Measurements from ENCODE around the gene NKAIN4. TPM values are rescaled to one million over a fixed set of nuclear protein-coding genes. Genes with fewer than 3 reads are reported as not detected.

The NKAIN4 gene
- total RNA-seq, 4 donors from 2014 or later = 40.9 TPM; not detected in 3

GRCh38 chr20:63269724-63270123 lies 15.5 kb upstream of the NKAIN4 start:
- Histone ChIP-seq H3K4me3 (no peak overlapping the region), H3K27ac (no peak overlapping the region), H3K27me3 (peaks cover 0 to 5% of the 10 kb centered on the region in 2 donors), H3K4me1 (peaks cover 7 to 16% of the 10 kb centered on the region in 2 donors), H3K9me3 (no peaks in the 10 kb centered on the region), H3K36me3 (no peaks in the 10 kb centered on the region)
- TF ChIP-seq CTCF (IDR thresholded peaks at IDR 0.05) = no peak
- TF ChIP-seq POLR2A (IDR thresholded peaks at IDR 0.05) = no peak
- intact Hi-C loops (cut with DNase I; ENCODE audit: low total_unique reads) = no loop called here
- no peak for DNase-seq

- intact Hi-C loops (cut with DNase I; ENCODE audit: low total_unique reads) = no loop called here
- peaks cover 0 to 5% of the 10 kb centered on the region in 2 donors for H3K27me3 ChIP-seq
- H3K36me3 ChIP-seq = no peaks in the 10 kb centered on the region
- H3K4me3 ChIP-seq = no peak overlapping the region
- no peaks in the 10 kb centered on the region for H3K9me3 ChIP-seq
- TF ChIP-seq CTCF (IDR thresholded peaks at IDR 0.05) = no peak
- TF ChIP-seq POLR2A (IDR thresholded peaks at IDR 0.05) = no peak
- H3K4me1 ChIP-seq = peaks cover 5 to 7% of the 10 kb centered on the region in 2 donors
- no peak overlapping the region for H3K27ac ChIP-seq
- DNase-seq = no peak
These were observed 14.6 kb upstream of the NKAIN4 start for GRCh38 chr20:63268671-63269439.

- H3K36me3 ChIP-seq = no peaks in the 10 kb centered on the region
- intact Hi-C loops (cut with DNase I; ENCODE audit: low total_unique reads) = no loop called here
- no peak for DNase-seq
These were observed 14.0 kb upstream of the NKAIN4 start for GRCh38 chr20:63268256-63268655.

GRCh38 chr20:63267691-63268090 lies 13.4 kb upstream of the NKAIN4 start:
- H3K4me1 ChIP-seq = no peaks in the 10 kb centered on the region
- intact Hi-C loops (cut with DNase I; ENCODE audit: low total_unique reads) = no loop called here
- H3K27me3 ChIP-seq = peaks cover 0 to 5% of the 10 kb centered on the region in 2 donors
- no peak overlapping the region for H3K27ac ChIP-seq
- no peak overlapping the region for H3K4me3 ChIP-seq
- TF ChIP-seq CTCF (IDR thresholded peaks at IDR 0.05) (no peak), POLR2A (IDR thresholded peaks at IDR 0.05) (no peak)
- H3K9me3 ChIP-seq = no peaks in the 10 kb centered on the region
- no peak for DNase-seq
- H3K36me3 ChIP-seq = no peaks in the 10 kb centered on the region

More at GRCh38 chr20:63268256-63268655, 14.0 kb upstream of the NKAIN4 start:
- H3K4me3 ChIP-seq = no peak overlapping the region
- peaks cover 0 to 5% of the 10 kb centered on the region in 2 donors for H3K27me3 ChIP-seq
- H3K9me3 ChIP-seq = no peaks in the 10 kb centered on the region
- TF ChIP-seq POLR2A (IDR thresholded peaks at IDR 0.05) (no peak), CTCF (IDR thresholded peaks at IDR 0.05) (no peak)
- H3K27ac ChIP-seq = no peak overlapping the region
- peaks cover 0 to under 1% of the 10 kb centered on the region in 2 donors for H3K4me1 ChIP-seq

GRCh38 chr20:63265891-63266515 lies 11.7 kb upstream of the NKAIN4 start:
- no peak overlapping the region for H3K4me3 ChIP-seq
- DNase-seq = no peak
- H3K4me1 ChIP-seq = no peaks in the 10 kb centered on the region
- H3K9me3 ChIP-seq = no peaks in the 10 kb centered on the region
- no peak overlapping the region for H3K27ac ChIP-seq
- H3K27me3 ChIP-seq = peaks cover 0 to 5% of the 10 kb centered on the region in 2 donors
- TF ChIP-seq CTCF (IDR thresholded peaks at IDR 0.05) (no peak), POLR2A (IDR thresholded peaks at IDR 0.05) (no peak)
- H3K36me3 ChIP-seq = no peaks in the 10 kb centered on the region
- intact Hi-C loops (cut with DNase I; ENCODE audit: low total_unique reads) = no loop called here
